ENCODE data around the gene VEGFA.

VEGFA gene

DNA sequence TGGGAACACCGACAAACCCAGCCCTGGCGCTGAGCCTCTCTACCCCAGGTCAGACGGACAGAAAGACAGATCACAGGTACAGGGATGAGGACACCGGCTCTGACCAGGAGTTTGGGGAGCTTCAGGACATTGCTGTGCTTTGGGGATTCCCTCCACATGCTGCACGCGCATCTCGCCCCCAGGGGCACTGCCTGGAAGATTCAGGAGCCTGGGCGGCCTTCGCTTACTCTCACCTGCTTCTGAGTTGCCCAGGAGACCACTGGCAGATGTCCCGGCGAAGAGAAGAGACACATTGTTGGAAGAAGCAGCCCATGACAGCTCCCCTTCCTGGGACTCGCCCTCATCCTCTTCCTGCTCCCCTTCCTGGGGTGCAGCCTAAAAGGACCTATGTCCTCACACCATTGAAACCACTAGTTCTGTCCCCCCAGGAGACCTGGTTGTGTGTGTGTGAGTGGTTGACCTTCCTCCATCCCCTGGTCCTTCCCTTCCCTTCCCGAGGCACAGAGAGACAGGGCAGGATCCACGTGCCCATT, 15.3 kb downstream of the VEGFA start:
- no peak for DNase-seq (ENCODE audit: low spot score)

- no peak for DNase-seq (ENCODE audit: low spot score)
Measured at GRCh38 chr6:43785904-43786303, 15.9 kb downstream of the VEGFA start.

- no peak for DNase-seq (ENCODE audit: low spot score)
Measured at GRCh38 chr6:43786664-43787329, 16.8 kb downstream of the VEGFA start.

- no peak for DNase-seq (ENCODE audit: low spot score)
Measured at GRCh38 chr6:43788301-43788700, 18.3 kb downstream of the VEGFA start.

DNA sequence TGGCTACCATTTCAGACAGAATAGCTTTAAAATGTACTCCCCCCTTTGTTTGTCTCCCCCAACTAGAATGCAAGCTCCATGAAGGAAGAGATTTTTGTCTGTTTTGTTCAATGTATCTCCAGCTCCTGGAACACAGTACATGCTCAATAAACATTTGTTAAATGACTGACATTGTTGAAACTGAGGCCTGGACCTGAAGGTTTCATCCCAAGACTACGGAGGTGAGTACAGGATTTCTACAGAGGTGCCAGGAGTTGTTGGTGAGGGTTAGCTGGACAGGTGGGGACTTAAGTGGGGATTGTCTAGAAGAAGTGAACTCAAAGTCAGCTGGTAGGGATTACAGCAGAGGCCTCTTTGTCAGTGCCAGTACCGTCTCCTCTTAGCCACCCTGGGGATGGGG, 19.4 kb downstream of the VEGFA start:
- DNase-seq (ENCODE audit: low spot score): no peak

DNA sequence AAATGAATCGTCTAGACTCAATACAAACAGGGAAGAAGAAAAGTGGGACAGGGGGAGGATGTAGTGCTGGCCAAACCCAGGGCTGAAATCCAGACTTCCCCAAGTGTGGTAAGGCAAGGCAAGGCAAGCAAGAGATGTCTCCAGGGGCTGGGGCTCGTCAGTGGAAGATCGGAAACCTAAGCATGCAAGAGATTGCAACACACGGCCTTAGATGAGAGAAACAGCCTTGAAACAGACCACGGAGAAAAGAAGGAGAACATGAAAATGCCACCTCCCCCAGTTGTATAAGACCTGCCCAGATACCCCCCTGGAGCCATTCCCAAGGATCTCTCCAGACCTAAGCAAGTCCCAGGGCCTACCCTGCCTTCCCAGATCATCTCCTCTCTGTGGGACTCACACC, 20.0 kb downstream of the VEGFA start:
- DNase-seq (ENCODE audit: low spot score): no peak

- no peak for DNase-seq (ENCODE audit: low spot score)
Measured at GRCh38 chr6:43791745-43792422, 21.9 kb downstream of the VEGFA start.

DNA sequence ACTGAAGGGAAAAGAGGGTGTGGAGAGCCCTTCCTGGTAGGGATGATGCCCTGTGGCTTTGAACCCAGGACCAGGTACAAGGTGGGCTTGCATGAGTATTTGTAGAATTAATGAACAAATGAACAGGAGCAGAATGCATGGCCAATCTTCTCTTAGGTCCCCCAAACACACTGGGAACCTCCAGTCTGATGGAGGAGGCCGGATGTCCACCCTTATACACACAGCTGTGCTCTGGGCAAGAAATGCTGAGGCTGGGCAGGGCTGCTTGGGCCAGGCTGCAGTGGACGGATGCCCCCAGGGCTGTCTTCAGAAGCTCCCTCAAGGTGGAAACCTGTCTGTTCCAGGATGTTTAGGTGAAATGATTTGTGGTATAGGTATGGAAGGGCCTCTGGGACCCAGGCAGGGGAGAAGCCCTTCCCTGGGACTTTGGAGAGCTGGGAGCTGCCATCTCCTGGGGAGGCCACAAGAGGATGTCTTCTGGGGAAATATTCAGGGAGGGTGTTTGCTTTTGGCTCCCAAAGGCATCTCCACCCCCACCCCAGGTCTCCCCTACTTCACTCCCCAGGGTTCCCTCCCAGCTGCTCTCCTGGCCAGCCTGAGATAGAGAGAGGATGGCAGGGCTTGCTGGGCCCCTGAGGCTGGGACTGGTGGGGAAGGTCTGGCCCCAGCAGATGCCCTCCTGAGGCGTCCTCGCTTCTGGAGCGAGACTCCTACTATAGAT, 23.3 kb downstream of the VEGFA start:
- DNase-seq (ENCODE audit: low spot score): no peak

- no peak for DNase-seq (ENCODE audit: low spot score)
Measured at GRCh38 chr6:43793875-43794242, 23.8 kb downstream of the VEGFA start.

DNA sequence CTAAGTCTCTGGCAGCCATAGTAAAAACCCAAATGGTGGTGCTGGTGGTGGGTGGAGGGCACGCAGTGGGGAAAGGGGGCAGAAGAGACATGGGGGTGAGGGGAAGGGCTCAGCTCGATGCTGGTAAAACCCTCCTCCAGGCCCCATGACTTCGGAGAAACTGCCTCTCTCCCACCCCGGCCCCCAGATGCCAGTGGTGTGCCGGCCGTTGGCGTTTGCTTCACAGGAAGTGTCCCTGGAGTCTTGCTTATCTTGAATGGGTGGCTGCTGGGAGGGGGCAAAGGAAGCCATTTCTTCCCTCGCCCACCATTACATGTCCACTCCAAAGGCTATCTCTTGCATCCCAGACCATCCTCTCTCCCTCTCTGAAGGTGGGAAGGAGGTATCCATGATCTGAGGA, 25.4 kb downstream of the VEGFA start:
- no peak for DNase-seq (ENCODE audit: low spot score)

- DNase-seq (ENCODE audit: low spot score): no peak
Measured at GRCh38 chr6:43796168-43796567, 26.2 kb downstream of the VEGFA start.

DNA sequence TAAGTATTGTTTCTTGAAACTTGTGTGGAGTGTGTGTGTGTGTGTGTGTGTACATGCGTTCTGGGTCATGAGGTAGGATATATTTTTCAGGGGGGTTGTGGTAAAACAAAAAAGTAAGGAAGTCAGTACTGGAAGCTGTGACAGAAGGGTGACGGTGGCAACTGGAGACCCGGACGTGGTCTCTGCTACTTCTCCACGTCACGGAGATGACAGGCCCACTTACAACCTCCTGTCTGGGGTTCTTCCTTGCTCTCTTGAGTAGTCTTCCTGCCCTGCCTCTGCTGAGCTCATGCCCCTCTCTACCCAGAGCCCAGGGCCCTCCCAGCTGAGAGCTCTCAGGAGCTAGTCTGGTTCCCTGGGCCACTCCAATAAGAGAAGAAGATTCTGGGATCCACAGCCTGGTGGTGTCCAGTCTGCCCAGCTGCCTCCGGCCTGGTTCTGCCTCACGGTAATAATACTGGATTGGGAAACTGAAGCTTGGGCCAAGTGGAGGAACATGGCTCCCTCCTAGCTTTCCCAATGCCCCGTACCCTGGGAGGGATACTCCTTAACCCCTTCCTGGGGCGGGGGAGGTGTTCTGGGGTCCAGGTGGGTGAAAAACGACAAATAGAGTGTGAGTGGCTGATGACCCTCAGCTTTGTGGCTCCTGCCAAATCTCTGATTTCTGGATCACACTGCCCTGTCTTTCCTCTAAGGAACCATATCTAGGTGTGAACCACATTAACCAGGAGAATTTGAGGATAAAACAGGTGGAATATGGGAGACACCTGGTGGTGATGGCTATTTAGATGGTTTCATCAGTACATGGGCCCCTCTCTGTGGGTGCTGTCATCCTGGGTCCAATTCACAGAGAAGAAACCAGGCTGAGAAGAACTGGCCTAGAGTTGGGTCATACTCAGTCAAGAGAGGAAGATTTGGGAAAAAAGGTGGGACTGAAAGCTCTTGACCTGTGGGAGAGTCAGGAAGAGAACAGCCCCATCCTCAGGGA, 27.2 kb downstream of the VEGFA start:
- DNase-seq (ENCODE audit: low spot score): no peak

DNA sequence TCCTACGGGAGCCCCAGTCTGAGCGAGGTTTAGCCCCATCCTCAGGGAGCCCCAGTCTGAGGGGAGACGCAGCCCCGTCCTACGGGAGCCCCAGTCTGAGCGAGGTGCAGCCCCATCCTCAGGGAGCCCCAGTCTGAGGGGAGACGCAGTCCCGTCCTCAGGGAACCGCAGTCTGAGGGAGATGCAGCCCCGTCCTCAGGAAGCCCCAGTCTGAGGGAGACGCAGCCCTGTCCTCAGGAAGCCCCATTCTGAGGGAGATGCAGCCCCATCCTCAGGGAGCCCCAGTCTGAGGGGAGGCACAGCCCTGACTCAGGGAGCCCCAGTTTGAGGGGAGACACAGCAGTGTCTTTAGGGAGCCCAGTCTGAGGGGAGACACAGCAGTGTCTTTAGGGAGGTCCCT, 27.9 kb downstream of the VEGFA start:
- DNase-seq (ENCODE audit: low spot score): no peak

- DNase-seq (ENCODE audit: low spot score): peak; percentile 86
Measured at GRCh38 chr6:43798688-43799444, 28.9 kb downstream of the VEGFA start.

DNA sequence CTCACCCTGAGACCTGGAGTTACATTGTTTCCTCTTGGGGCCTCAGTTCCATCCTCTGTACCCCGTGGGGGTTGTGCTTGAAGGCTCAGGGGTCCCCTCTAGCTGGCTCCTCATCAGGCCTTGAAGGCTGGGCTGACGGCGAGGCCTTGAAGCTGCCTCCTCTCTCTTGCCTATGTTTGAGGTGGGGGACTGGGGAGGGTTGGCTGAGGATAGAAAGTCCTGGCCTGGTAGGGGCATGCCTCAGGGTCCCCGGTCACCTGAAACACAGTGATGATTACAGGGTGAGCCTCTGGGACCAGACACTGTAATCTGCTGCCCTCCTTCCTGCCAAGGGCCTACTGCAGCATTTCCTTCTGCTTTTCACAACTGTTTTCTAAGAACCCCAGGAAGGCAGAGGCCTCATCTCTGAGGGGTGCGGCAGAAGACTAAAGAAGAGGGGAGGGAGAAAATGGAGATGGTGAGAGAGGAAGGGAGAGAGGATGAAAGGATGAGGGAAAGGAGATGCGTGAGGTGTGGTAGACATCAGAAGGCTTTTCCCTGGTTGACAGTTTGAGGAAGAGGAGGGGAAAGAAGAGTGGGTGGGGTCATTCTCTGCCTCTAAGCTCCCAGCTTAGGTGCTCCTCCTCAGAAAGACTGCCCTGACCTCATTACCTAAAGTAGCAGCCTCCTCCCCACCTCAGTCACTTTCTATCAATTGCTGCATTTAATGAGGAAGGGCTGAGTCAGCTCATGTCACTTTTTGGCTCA, 29.7 kb downstream of the VEGFA start:
- DNase-seq (ENCODE audit: low spot score): peak; percentile 54

DNA sequence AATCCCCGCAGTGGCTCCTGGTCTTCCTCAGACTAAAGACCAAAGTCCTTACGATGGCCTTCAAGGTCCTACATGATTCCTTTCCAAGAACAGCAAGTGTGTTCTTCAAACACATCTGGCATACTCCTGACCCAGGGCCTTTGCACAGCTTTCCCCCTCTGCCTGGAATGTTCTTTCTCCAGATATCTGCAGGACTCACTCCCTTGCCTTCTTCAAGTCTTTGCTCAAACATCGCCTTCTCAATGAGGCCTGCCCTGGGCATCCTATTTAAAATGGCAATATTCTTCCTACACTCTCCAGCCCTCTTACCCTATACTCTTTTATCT, 30.2 kb downstream of the VEGFA start:
- no peak for DNase-seq (ENCODE audit: low spot score)

- no peak for DNase-seq (ENCODE audit: low spot score)
Measured at GRCh38 chr6:43800746-43801494, 30.9 kb downstream of the VEGFA start.

- DNase-seq (ENCODE audit: low spot score): no peak
Measured at GRCh38 chr6:43801495-43802181, 31.6 kb downstream of the VEGFA start.
